Cardiac septum (tissue), 1 donor: ENCODE data around the gene AFMID. TPM values are rescaled to one million over a fixed set of nuclear protein-coding genes. Genes with fewer than 3 reads are reported as not detected.
"Not testable (repeated sequence)": the region's sequence is repeated elsewhere in the genome, so short reads cannot be mapped to it uniquely, and the experiment has no call there.

ENCODE experiments used
- DNase-seq: peaks from one replicate; pipeline ENCODE4 v3.0.0-alpha.2; 2020; ENCODE audit warnings: low spot score
- intact Hi-C: fragments of 100-400 bp; cut with DNase I; formaldehyde crosslinking; loops from one replicate; pipeline ENCODE4 v1.14.0; 2022
- total RNA-seq: library from RNA; stranded (reverse); fragmentation: NEBNext Ultra II Directional; extraction: Animal tissue kit (Norgen Biotek cat#: 25700); gene quantifications from one replicate; pipeline ENCODE4 v1.2.1, GENCODE V29; 2021
- donor health status: DM: no; HTN: no; CAD: no.

The AFMID gene
- total RNA-seq, 1 donor from 2014 or later, result 22.3 TPM

GRCh38 chr17:78148286-78149016, 38.7 kb upstream of the AFMID start:
- DNase-seq, result no peak
- intact Hi-C loops, result no loop called here

DNA sequence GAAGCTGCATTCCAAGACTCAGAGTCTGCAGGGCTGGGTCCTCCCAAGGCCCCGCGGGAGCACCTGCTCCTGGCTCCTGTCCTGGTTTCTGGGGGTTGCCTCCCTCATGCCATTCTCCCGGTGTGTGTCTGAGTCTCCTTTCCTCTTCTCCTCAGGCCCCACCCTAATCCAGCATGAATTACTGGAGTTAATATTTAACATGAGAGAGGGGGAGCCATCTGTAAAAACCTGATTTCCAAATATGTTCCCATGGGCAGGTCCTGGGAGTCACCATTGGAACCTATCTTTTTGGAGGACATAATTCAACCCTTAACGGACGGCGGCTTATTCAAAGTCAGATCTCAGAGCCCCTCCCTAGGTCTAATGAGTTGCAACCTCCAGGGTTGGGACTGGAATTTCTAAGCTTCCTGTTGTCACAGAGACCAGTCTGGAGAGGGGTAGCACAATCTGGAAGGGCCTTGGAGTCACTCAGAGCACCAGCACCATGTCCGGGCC, 35.6 kb upstream of the AFMID start:
- intact Hi-C loops, result no loop called here
- no peak for DNase-seq

DNA sequence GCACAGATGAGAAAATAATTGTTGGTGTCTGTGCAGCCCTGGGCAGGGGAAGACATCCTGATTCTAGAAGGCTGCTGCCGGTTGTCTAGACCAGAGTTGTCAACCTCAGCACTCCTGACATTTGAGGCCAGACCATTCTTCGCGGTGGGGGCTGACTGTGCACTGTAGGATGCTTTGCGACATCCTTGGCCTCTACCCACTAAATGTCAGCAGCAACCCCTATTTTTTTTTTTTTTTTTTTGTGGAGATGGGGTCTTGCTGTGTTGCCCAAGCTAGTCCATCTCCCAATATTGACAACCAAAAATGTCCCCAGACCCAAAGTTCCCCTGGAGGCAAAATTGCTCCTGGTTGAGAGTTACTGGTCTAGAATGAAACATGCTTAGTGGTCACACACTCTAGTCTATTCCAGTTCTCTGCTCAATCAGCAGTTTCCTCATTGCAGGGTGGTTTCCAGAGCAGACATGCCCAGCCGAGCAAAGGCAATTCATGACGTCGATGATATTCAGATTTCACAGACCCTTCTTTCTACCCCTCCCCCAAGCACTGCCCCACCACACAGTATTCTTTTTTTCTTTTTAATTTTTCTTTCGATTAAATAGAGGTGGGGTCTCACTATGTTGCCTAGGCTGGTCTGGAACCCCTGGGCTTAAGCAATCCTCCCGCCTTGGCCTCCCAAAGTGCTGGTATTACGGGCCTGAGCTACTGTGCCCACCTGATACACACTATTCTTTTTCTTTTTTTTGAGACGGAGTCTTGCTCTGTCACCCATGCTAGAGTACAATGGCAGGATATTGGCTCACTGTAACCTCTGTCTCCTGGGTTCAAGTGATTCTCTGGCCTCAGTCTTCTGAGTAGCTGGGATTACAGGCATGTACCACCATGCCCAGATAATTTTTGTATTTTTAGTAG, 32.0 kb upstream of the AFMID start:
- intact Hi-C loops, result no loop called here

GRCh38 chr17:78159575-78160158, 27.5 kb upstream of the AFMID start:
- intact Hi-C loops, result no loop called here

More for the DNA sequence above, 32.0 kb upstream of the AFMID start:
- no peak for DNase-seq

GRCh38 chr17:78163881-78164747, 23.0 kb upstream of the AFMID start:
- intact Hi-C loops, result no loop called here
- no peak for DNase-seq

More at GRCh38 chr17:78159575-78160158, 27.5 kb upstream of the AFMID start:
- no peak for DNase-seq

GRCh38 chr17:78164748-78165607, 22.2 kb upstream of the AFMID start:
- DNase-seq, result no peak
- intact Hi-C loops, result no loop called here

DNA sequence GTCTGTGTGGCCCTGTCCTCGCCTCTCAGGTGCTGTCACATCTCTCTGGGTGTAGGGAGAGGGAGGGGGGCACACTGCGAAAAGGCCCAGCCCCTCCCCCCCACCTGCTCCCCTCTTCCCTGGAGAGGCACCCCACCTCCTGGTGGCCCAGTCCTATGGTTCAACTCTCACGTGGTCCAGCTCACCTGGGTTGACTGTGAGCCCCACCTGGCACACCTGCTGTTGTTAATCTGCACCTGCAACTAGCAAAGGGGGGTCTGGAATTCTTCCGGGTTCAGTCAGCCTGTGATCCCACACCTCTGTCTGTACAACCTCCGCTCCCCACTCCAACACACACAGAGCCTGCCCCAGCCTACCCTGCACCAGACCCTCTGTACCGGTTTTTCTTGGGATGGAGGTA, 20.7 kb upstream of the AFMID start:
- DNase-seq, result no peak
- intact Hi-C loops, result no loop called here

DNA sequence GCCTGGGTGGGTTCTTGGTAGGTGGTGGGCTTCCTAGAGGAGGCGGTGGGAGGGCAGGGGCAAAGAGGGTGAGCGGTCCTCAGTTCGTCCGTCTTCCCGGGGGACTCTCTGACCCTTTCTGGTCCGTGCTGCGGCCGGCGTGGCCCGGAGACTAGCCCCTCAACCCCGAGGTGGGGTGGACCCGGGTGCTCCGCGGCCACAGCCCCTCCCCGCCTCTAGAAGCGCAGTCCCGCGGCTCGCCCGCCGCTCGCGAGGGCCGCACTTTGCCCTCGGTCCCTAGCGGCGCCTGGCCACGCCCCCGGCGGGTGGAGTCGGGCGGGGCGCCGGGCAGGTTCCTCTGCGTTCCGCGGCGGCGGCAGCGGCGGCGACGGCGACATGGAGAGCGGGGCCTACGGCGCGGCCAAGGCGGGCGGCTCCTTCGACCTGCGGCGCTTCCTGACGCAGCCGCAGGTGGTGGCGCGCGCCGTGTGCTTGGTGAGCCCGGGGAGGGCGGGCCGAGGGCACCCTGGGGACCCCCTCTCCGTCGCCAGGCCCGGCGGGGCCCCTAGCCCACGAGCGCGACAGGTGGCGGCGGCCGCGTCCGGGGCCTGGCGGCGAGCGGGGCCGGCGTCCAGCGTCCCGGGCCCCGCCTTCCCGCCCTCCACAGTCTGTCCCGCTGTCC, 18.8 kb upstream of the AFMID start, which contains the start of gene SYNGR2:
Gene SYNGR2 (plus strand): TSS at position 340 of the 661 bp plus-strand sequence. CDS start 36 bp downstream, at position 376.
- peak; percentile 95 for DNase-seq
- intact Hi-C loops, result loop anchor here (2.0 kb wide), 1 partner anchor 40 kb away; the partner anchor contains the start of gene TMC6

- DNase-seq, result no peak
- intact Hi-C loops, result loop anchor here (2.0 kb wide), 1 partner anchor 40 kb away; the partner anchor contains the start of gene TMC6
Observed at GRCh38 chr17:78168903-78169793, 18.0 kb upstream of the AFMID start.

GRCh38 chr17:78170692-78171590, 16.2 kb upstream of the AFMID start:
- intact Hi-C loops, result no loop called here
- DNase-seq, result no peak

DNA sequence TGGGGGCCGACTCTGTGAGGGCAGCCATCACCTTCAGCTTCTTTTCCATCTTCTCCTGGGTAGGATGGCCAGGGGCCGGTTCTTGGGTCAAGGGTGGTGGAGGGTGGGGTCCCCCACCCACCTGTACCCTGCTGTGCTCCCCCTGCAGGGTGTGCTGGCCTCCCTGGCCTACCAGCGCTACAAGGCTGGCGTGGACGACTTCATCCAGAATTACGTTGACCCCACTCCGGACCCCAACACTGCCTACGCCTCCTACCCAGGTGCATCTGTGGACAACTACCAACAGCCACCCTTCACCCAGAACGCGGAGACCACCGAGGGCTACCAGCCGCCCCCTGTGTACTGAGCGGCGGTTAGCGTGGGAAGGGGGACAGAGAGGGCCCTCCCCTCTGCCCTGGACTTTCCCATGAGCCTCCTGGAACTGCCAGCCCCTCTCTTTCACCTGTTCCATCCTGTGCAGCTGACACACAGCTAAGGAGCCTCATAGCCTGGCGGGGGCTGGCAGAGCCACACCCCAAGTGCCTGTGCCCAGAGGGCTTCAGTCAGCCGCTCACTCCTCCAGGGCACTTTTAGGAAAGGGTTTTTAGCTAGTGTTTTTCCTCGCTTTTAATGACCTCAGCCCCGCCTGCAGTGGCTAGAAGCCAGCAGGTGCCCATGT, 15.4 kb upstream of the AFMID start:
- DNase-seq, intact Hi-C loops: not testable (repeated sequence)

DNA sequence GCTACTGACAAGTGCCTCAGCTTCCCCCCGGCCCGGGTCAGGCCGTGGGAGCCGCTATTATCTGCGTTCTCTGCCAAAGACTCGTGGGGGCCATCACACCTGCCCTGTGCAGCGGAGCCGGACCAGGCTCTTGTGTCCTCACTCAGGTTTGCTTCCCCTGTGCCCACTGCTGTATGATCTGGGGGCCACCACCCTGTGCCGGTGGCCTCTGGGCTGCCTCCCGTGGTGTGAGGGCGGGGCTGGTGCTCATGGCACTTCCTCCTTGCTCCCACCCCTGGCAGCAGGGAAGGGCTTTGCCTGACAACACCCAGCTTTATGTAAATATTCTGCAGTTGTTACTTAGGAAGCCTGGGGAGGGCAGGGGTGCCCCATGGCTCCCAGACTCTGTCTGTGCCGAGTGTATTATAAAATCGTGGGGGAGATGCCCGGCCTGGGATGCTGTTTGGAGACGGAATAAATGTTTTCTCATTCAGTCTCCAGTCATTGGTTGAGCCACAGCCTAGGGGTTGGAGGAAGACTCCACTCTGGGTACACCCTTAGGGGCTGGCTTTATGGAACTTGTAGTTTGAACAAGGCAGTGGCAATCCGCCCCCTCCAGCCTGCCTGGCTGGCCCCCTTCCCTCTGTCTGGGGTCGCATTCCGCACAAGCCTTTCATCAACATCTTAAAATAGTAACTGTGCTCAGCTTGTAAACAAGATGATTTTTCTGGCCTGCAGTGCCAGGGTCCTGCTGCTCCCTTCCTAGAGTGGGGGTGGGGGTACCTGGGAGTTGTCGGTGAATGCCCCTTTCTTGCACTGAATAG, 14.7 kb upstream of the AFMID start:
- intact Hi-C loops, result no loop called here

GRCh38 chr17:78173097-78173715, 14.0 kb upstream of the AFMID start:
- intact Hi-C loops, result no loop called here

More for the DNA sequence above, 14.7 kb upstream of the AFMID start:
- peak; percentile 88 for DNase-seq

More at GRCh38 chr17:78173097-78173715, 14.0 kb upstream of the AFMID start:
- DNase-seq, result no peak
